ENCODE data around the gene DENND1A. TPM values are rescaled to one million over a fixed set of nuclear protein-coding genes. Genes with fewer than 3 reads are reported as not detected.

Gene DENND1A
- total and polyA plus RNA-seq, 11 donors: 9.8 to 24.0 (median 14.7) TPM

- Histone ChIP-seq H3K36me3 (peaks cover 0 to 13% (median 0%) of the 10 kb centered on the region in 9 donors), H3K9me3 (no peaks in the 10 kb centered on the region), H3K4me1 (peaks cover 0 to 15% (median 10%) of the 10 kb centered on the region in 12 donors), H3K27ac (no peak overlapping the region), H3K4me3 (no peak overlapping the region), H3K27me3 (no peaks in the 10 kb centered on the region)
- DNase-seq (no peak), ATAC-seq (no peak)
- WGBS, 4 donors: 95 to 97% (median 96%) methylated on average over 4 of the region's 4 CpGs
- intact Hi-C loops (cut with DNase I): no loop called here
- TF ChIP-seq CTCF (IDR thresholded peaks at IDR 0.05) (no peak), POLR2A (IDR thresholded peaks at IDR 0.05) (no peak)
Measured at GRCh38 chr9:123645126-123645525, 284.8 kb downstream of the DENND1A start.

GRCh38 chr9:123643518-123643917 is 286.4 kb downstream of the DENND1A start:
- ATAC-seq: no peak
- no peak for DNase-seq
- Histone ChIP-seq H3K4me1 (peaks cover 0 to 16% (median 10%) of the 10 kb centered on the region in 12 donors), H3K9me3 (no peaks in the 10 kb centered on the region), H3K27ac (no peak overlapping the region), H3K36me3 (peaks cover 0 to 13% (median 0%) of the 10 kb centered on the region in 9 donors), H3K27me3 (no peaks in the 10 kb centered on the region), H3K4me3 (no peak overlapping the region)
- TF ChIP-seq CTCF (IDR thresholded peaks at IDR 0.05) (no peak), POLR2A (IDR thresholded peaks at IDR 0.05) (no peak)
- WGBS, 4 donors: 86 to 88% (median 86%) methylated on average over 9 of the region's 9 CpGs
- intact Hi-C loops (cut with DNase I): no loop called here

- ATAC-seq: peak; percentile 86 to 91 (median 88)
- no peaks in the 10 kb centered on the region for H3K27me3 ChIP-seq
- H3K4me1 ChIP-seq: peaks cover 0 to 16% (median 10%) of the 10 kb centered on the region in 12 donors
- H3K4me3 ChIP-seq: no peak overlapping the region
- DNase-seq: peak in 4 of 5 donors; percentile 44 to 70 (median 48)
- H3K27ac ChIP-seq: no peak overlapping the region
- TF ChIP-seq CTCF (IDR thresholded peaks at IDR 0.05) (no peak), POLR2A (IDR thresholded peaks at IDR 0.05) (no peak)
- H3K36me3 ChIP-seq: peaks cover 0 to 13% (median 0%) of the 10 kb centered on the region in 9 donors
- intact Hi-C loops (cut with DNase I): no loop called here
- WGBS, 4 donors: 46 to 57% (median 55%) methylated on average over 12 of the region's 12 CpGs
- H3K9me3 ChIP-seq: no peaks in the 10 kb centered on the region
Measured at GRCh38 chr9:123642291-123643278, 287.3 kb downstream of the DENND1A start.

- no peak for DNase-seq
- Histone ChIP-seq H3K27me3 (no peaks in the 10 kb centered on the region), H3K9me3 (no peaks in the 10 kb centered on the region), H3K4me3 (no peak overlapping the region), H3K4me1 (peaks cover 0 to 21% (median 10%) of the 10 kb centered on the region in 12 donors), H3K36me3 (peaks cover 0 to 5% (median 0%) of the 10 kb centered on the region in 9 donors), H3K27ac (no peak overlapping the region)
- WGBS, 4 donors: 73 to 98% (median 91%) methylated on average over 3 to 4 of the region's 4 CpGs
- intact Hi-C loops (cut with DNase I): no loop called here
- no peak for TF ChIP-seq CTCF (IDR thresholded peaks at IDR 0.05)
- no peak for TF ChIP-seq POLR2A (IDR thresholded peaks at IDR 0.05)
- ATAC-seq: no peak
Measured at GRCh38 chr9:123640792-123641222, 289.1 kb downstream of the DENND1A start.

Measured in heart left ventricle (tissue), 16 donors.